Measurements from ENCODE around the gene C2orf76.

C2orf76 gene

GRCh38 chr2:119263025-119263424 is 103.6 kb downstream of the C2orf76 start:
- DNase-seq (ENCODE audit: low read depth in 1 of 2, low spot score in 1 of 2), result peak in 1 of 2 experiments; percentile 7
- Histone ChIP-seq H3K27ac (replicated peaks) (peak overlapping the region; percentile 72), H3K4me3 (replicated peaks; ENCODE audit: insufficient read depth, low read length) (no peak overlapping the region), H3K27me3 (ENCODE audit: insufficient read depth, poor library complexity, severe bottlenecking) (no peaks in the 10 kb centered on the region)
- no peak for TF ChIP-seq SPI1 (IDR thresholded peaks at IDR 0.05; ENCODE audit: borderline replicate concordance, low read depth)
- TF ChIP-seq GABPA (IDR thresholded peaks at IDR 0.05; ENCODE audit: low read depth), result no peak
- TF ChIP-seq POLR2AphosphoS5 (IDR thresholded peaks at IDR 0.05; ENCODE audit: low read depth), result no peak
- no peak for TF ChIP-seq CTCF (IDR thresholded peaks at IDR 0.05; ENCODE audit: insufficient read depth, low read length)
- TF ChIP-seq REST (IDR thresholded peaks at IDR 0.05; ENCODE audit: insufficient replicate concordance, low read depth), result no peak

GRCh38 chr2:119261493-119262225 is 105.0 kb downstream of the C2orf76 start:
- Histone ChIP-seq H3K4me3 (replicated peaks; ENCODE audit: insufficient read depth, low read length) (no peak overlapping the region), H3K27ac (replicated peaks) (no peak overlapping the region), H3K27me3 (ENCODE audit: insufficient read depth, poor library complexity, severe bottlenecking) (no peaks in the 10 kb centered on the region)
- TF ChIP-seq POLR2AphosphoS5 (IDR thresholded peaks at IDR 0.05; ENCODE audit: low read depth), result no peak
- no peak for TF ChIP-seq GABPA (IDR thresholded peaks at IDR 0.05; ENCODE audit: low read depth)
- TF ChIP-seq REST (IDR thresholded peaks at IDR 0.05; ENCODE audit: insufficient replicate concordance, low read depth), result no peak
- no peak for TF ChIP-seq SPI1 (IDR thresholded peaks at IDR 0.05; ENCODE audit: borderline replicate concordance, low read depth)
- TF ChIP-seq CTCF (IDR thresholded peaks at IDR 0.05; ENCODE audit: insufficient read depth, low read length), result no peak
- no peak for DNase-seq (ENCODE audit: low read depth in 1 of 2, low spot score in 1 of 2)

- TF ChIP-seq SPI1 (IDR thresholded peaks at IDR 0.05; ENCODE audit: borderline replicate concordance, low read depth) (no peak), POLR2AphosphoS5 (IDR thresholded peaks at IDR 0.05; ENCODE audit: low read depth) (no peak), REST (IDR thresholded peaks at IDR 0.05; ENCODE audit: insufficient replicate concordance, low read depth) (no peak), GABPA (IDR thresholded peaks at IDR 0.05; ENCODE audit: low read depth) (no peak), CTCF (IDR thresholded peaks at IDR 0.05; ENCODE audit: insufficient read depth, low read length) (no peak)
- no peak overlapping the region for H3K27ac ChIP-seq (replicated peaks)
- no peak for DNase-seq (ENCODE audit: low read depth in 1 of 2, low spot score in 1 of 2)
Measured at GRCh38 chr2:119260646-119261492, 105.8 kb downstream of the C2orf76 start.

More at GRCh38 chr2:119260646-119261492, 105.8 kb downstream of the C2orf76 start:
- H3K4me3 ChIP-seq (replicated peaks; ENCODE audit: insufficient read depth, low read length), result no peak overlapping the region
- H3K27me3 ChIP-seq (ENCODE audit: insufficient read depth, poor library complexity, severe bottlenecking), result no peaks in the 10 kb centered on the region
